GM18861 (cell line): ENCODE measurements around the gene UBE2QL1.

ENCODE experiments used
- ATAC-seq: cut with Tn5 transposase; IDR thresholded peaks from one replicate; pipeline ENCODE4 v1.9.1; 2021; ENCODE audit not compliant: unreplicated experiment

UBE2QL1 gene, protein sequence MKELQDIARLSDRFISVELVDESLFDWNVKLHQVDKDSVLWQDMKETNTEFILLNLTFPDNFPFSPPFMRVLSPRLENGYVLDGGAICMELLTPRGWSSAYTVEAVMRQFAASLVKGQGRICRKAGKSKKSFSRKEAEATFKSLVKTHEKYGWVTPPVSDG

DNA sequence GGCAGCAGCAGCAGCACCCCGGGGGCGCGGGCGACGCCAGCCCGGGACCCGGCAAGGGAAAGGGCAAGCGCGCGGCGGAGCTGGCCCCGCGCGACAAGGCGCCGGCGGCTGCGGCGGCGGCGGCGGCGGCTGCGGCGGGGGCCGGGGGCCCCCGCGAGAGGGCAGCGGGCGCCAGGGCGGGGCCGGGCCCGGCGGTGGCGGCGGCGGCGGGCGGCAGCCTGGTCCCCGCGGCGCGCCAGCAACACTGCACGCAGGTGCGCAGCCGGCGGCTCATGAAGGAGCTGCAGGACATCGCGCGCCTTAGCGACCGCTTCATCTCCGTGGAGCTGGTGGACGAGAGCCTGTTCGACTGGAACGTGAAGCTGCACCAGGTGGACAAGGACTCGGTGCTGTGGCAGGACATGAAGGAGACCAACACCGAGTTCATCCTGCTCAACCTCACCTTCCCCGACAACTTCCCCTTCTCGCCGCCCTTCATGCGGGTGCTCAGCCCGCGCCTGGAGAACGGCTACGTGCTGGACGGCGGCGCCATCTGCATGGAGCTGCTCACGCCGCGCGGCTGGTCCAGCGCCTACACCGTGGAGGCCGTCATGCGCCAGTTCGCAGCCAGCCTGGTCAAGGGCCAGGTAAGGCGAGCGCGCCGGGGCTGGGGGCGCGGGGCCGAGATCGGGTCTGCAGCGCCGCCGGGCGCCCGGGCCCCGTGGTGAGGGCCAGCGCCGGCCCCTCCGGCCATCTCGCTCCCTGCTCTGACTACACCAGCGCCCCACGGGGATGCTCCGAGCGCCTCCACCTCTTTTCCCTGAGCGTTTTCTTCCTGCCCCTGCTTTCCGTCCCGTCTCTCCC lies at the start of gene UBE2QL1:
Gene UBE2QL1 (plus strand): TSS at position 238 of the 843 bp plus-strand sequence. CDS start 35 bp downstream, at position 273.
- no peak for ATAC-seq

DNA sequence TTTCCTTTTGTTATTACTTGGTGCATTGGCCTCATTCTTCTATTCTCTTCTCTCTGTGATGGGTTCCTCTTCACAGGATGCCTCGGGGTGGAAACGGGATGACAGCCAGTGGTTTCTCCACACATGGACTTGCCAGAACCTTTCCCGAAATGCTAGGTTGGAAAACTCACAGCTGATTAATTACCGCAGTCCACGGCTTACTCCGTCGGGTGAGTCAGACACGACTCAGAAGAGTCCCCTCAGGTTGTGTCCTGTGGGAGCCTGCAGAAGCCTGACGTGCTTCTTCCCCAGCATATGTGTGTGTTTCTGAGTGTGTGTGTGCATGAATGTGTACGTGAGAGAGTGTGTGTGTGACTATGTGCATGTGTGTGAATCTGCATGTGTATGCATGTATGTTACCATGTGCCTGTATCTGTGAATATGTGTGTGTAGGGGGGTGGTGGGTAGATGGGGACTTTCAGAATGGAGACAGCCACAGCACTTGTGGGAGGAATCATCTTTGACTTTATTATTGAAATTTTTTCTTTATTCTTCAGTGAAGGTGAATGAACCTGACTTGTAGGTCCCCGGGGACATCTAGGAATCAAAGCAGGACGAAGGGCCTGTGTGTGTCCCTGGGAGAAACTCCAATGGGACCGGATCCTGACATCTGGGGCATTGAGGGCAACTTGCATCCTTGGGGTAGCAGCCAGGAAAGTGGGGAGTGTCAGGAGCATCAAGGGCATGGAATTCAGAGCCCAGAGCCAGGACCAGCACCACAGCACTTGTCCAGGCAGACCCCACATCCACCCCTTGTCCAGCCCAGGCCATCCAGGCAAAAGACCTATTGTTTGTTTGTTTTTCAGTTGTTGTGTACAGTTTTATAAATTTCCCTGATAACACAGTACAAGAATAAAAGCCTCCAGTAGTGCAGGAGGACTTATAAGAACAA lies 48.4 kb upstream of the UBE2QL1 start:
- ATAC-seq: no peak

GRCh38 chr5:6401410-6401809 lies 47.2 kb upstream of the UBE2QL1 start:
- ATAC-seq: no peak

GRCh38 chr5:6402939-6403338 lies 45.7 kb upstream of the UBE2QL1 start:
- no peak for ATAC-seq

GRCh38 chr5:6403416-6403815 lies 45.2 kb upstream of the UBE2QL1 start:
- no peak for ATAC-seq

DNA sequence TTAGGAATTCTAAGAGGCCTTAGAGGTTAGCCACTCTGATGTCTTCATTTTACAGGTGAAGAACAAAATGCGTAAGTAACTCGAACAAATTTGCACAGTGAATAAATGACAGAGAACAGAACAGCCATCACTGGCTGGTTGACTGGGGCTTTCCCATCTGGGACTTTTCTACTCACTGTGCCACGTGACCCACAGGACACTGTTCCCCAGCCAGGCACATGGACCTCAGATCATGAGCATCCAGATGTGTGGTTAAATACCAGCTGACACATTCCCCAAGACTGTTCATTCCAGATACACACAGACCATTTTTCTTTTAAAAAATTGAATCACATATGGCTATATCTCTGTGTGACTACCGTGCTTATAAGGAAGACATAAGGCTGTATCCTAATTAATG lies 44.5 kb upstream of the UBE2QL1 start:
- no peak for ATAC-seq

GRCh38 chr5:6405591-6405990 lies 43.1 kb upstream of the UBE2QL1 start:
- no peak for ATAC-seq

- ATAC-seq: no peak
Measured at GRCh38 chr5:6407558-6408259, 41.0 kb upstream of the UBE2QL1 start.

DNA sequence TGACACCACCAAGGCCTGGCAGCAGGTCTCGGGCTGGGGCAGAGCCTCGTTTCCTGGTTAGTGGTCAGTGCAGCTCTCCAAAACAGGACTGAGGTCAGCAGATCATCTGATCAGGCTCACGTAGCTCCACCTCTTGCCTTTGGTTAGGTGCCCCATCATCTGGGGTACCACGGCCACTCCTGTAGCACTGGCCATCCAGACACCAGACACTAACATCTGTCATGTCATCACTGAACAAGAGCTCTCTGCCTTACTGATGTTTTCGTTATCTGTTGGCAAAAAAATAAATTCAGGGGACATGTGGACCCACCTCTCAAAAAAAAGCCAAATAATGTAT lies 40.4 kb upstream of the UBE2QL1 start:
- no peak for ATAC-seq

GRCh38 chr5:6408627-6409446 lies 39.8 kb upstream of the UBE2QL1 start:
- ATAC-seq: no peak

DNA sequence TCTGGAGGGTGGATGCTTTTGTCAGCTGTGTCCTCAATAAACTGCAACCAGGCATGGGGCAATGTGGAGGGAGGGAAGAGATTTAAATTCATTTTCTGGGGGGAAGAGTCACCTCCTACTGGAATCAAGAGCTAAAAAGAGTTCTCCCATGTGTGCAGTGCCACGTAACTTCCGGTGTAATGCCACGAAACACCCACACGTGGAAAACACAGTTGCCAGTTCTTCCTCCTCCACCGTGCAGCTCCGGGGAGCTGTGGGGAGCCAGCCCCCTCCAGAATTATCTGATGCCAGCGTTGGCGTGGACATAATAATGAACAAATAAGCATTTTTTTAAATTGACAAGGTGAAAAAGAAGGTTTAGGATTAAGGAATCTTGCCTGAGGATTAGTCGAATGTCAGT lies 38.2 kb upstream of the UBE2QL1 start:
- ATAC-seq: no peak

DNA sequence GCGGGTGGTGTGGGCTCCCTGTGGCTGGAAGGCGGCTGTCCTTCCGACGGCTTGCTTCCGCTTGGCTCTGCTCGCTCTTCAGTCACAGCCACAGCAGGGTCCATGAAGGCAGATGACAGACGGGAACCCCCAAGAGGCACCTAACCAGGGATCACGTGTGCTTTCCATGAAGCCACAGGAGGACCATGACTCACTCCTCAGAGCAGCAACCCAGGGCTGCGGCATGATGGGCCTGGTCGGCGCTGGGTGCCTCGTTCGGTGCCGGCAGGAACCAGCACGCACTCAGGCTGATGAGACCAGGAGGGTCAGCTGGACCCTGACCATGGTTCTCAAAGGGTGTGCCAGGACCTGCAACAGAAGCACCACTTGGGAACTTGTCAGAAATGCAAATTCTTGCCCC lies 37.5 kb upstream of the UBE2QL1 start:
- ATAC-seq: no peak

DNA sequence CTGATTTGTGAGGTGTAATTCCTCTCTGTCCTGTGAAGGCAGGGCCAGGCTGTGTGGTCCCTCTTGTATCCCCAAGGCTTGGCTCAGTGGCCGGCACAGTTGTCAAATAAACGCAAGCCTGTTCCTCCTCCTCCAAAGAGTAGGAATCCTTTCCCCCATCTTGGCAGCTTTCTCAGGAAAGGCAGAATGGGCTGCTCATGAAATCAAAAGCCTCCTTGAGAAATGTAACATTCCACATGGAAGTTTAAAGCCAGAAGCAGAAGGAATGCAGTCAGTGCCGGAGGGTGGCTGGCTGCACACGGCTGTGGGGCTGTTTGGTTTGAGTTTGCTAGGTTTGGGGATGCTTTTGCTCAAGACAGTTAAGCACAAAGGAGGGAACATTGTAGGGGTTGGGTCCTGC lies 35.8 kb upstream of the UBE2QL1 start:
- ATAC-seq: no peak

DNA sequence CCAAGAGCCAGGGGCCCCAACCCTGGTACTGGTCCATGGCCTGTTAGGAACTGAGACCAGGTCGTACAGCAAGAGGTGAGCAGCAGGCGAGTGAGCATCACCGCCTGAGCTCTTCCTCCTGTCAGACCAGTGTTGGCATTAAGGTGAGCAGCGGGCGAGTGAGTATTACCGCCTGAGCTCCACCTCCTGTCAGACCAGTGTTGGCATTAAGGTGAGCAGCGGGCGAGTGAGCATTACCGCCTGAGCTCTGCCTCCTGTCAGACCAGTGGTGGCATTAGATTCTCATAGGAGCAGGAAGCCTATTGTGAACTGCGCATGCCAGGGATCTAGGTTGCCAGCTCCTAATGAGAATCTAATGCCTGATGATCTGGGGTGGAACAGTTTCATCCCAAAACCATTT lies 31.0 kb upstream of the UBE2QL1 start:
- no peak for ATAC-seq

DNA sequence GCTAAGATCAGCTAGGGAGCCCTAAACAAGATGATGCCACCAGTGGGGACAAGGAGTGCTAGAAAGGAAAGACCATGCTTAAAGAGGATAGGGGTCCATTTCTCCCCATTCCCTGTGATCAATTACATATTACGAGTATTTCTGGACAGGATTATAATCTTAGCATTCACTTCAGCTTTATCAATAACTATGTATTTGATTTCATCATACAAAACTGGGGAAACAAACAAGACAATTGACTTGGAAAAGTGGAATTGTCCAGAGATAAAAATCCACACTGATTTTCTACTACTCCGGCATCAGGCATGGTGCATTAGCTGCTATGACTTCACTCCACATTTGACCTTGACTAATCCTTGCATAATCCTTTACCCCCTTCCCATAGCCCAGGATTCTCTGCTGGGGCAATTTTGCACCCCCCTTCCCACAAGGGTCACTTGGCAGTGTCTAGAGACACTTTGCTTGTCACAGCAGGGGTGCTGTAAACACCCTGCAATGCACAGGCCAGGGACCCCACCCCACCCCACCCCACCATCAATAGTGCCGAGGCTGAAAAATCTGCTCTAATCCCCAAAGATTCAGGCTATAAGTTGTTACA lies 29.9 kb upstream of the UBE2QL1 start:
- ATAC-seq: no peak

DNA sequence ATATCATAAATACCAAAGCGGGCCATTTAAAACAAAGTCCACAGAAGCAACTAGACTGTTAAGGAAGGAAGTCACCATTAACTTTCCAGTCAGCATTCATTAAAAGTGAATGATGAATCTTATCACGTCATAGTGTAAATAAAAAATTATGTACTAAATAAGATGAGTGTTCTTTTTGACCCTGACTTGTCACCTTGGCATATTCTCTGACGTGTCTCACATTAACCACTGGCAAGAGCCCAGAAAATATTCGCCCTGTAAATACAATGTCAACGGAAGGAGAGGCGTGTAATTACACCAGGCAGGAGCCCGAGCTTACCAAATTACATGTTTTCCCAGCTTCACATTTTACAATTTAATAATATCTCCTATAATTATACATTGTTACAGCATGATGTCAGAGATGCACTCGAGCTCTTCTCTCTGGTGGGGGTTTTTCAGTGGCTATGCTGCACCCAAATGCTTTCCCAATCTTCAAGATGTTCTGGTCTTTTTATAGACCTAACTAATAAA lies 29.3 kb upstream of the UBE2QL1 start:
- no peak for ATAC-seq

- ATAC-seq: no peak
Measured at GRCh38 chr5:6423327-6424109, 25.1 kb upstream of the UBE2QL1 start.

DNA sequence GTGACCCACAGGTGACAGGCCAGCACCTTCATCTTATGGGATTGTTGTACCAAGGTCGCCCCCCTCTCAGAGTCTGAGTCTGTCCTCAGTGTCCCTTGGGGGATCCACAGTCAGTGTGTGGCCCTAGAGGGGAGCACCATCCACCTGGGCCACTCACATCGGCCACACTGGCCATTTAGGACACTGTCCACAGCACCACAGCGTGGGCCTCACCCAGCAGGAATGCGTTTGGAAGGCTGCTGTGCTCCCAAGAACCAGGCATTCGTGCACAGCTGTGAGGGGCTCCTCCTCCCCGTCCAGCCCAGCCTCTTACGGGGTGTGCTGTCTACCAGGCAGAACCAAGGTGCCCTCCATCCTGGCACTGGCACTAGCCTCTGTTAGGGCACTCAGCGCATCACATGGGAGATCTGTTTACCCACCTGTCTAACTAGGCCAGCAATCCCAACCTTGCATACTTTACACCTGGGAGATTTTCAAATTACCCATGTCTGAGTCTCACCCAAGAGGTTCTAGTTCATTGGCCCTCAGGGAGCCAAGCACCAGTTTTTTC lies 24.5 kb upstream of the UBE2QL1 start:
- no peak for ATAC-seq

- ATAC-seq: no peak
Measured at GRCh38 chr5:6424700-6425099, 24.0 kb upstream of the UBE2QL1 start.
